SH-SY5Y (cell line): ENCODE measurements around the gene DAPP1.

Experiments used
- GATA2 ChIP-seq: IDR thresholded peaks from 2 replicates; pipeline ENCODE4 v1.6.1; 2011; ENCODE audit warnings: mild to moderate bottlenecking, low read depth, low read length
- GATA3 ChIP-seq: IDR thresholded peaks from 2 replicates; pipeline ENCODE4 v1.6.1; 2011; ENCODE audit warnings: low read depth, mild to moderate bottlenecking, low read length, moderate library complexity

The DAPP1 gene, protein sequence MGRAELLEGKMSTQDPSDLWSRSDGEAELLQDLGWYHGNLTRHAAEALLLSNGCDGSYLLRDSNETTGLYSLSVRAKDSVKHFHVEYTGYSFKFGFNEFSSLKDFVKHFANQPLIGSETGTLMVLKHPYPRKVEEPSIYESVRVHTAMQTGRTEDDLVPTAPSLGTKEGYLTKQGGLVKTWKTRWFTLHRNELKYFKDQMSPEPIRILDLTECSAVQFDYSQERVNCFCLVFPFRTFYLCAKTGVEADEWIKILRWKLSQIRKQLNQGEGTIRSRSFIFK

DNA sequence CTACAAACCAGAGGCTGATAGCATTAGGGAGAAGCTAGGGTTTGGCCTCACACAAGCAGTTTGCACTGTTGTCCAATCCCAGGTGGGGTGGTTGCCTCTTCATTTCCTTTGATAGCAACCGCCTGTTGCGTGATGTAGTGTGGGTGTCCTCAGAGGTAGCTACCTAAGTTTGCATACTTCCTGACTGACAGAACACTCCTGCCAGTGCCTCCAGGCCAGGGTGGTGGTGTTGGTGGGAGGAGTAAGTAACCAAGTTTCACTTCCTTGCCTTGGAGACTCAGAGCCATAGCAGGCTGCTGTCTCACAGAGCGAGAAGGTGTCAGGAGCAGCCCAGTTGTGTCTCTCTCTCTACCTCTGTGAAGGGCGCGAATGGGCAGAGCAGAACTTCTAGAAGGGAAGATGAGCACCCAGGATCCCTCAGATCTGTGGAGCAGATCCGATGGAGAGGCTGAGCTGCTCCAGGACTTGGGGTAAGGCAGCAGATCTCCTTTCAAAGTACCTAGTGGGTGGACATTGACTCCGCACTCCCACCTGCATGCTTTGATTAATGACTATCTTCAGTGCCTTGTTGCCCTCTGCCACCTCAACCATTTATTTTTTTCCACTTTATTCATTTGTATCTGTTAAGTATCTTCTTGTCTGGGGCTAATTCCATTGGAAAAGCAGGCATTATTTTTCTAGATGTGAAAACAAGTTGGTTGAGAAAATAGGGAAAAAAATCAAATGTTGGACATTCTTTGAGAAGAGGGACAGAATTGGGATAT lies at the start of gene DAPP1:
Gene DAPP1, plus strand, starts transcription at position 283 of the 764 bp plus-strand sequence. Its CDS starts 87 bp downstream, at position 370.
- TF ChIP-seq GATA3 (no peak), GATA2 (no peak)

DNA sequence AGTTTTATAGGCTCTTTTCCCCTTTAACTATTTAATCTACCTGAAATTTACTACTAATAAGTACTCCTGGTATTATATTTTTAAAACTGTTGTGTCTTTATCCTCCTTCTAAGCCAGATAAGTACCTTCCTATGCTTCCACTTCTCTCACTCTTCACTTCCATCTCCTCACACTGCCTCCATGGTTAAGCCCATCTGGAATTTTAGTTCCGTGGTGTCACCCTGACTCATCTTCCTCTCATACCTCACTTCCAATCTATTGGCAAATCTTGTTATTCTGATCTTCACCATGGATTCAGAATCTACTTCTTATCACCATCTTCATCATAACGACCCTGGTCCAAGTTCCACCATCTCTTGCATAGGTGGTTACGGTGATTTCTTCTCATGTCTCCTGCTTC lies 32.7 kb upstream of the DAPP1 start:
- no peak for TF ChIP-seq GATA2
- no peak for TF ChIP-seq GATA3

DNA sequence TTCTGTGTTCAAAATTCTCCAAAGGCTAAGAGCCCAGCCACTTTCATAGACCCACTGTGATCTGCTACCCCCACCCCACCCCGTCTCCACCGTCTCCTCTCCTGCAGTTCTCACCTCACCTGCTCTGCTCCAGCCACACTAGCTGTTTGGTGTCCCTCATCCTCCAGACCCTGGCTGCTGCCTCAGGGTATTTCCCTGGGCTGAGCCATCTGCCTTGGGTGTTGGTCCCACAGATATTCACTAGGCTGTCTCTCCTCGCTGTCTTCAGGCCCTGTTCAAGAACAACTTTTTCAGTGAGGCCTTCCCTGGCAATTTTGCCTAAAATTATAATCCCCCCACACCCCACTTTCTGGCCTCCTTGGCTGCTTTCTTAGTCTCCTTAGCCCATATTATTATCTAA lies 31.8 kb upstream of the DAPP1 start:
- no peak for TF ChIP-seq GATA2
- TF ChIP-seq GATA3, result no peak

DNA sequence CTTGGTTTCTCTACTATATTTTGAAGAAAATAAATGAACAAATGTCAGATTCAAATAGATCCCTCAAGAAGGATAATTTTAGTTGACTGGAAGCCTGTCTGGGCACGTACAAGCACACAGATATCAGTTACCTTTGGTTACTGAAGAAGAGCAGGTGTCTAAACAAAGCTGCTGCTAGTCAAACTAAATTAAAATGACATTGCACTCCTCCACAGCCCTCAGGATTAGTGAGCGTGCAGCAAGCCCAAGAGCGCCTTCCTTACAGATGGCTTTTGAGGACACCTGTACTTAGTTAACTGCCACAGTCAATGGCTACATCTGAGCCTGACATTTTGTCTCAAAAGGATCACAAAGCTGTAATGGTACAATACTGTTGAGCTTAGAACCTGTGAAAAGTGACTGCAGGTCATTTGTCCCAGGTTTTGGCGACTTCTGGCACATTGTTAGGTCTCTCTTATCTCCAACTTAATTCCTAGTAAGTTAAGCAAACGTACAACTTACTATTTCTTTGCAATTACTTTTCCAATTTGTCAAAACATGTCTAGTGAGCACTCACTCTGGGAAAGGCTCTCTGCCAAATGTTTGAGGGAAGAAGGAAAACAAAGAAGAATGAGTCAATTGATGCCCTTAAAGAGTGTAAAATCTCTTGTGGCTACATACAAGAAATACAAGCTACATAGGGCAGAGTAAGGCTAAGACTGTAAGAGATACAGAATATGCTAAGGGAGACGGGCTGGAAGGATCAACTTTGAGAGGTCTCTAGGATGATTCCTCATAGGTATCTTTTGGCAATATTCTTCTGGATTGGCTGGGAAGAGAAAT lies 25.6 kb upstream of the DAPP1 start:
- no peak for TF ChIP-seq GATA3
- no peak for TF ChIP-seq GATA2

DNA sequence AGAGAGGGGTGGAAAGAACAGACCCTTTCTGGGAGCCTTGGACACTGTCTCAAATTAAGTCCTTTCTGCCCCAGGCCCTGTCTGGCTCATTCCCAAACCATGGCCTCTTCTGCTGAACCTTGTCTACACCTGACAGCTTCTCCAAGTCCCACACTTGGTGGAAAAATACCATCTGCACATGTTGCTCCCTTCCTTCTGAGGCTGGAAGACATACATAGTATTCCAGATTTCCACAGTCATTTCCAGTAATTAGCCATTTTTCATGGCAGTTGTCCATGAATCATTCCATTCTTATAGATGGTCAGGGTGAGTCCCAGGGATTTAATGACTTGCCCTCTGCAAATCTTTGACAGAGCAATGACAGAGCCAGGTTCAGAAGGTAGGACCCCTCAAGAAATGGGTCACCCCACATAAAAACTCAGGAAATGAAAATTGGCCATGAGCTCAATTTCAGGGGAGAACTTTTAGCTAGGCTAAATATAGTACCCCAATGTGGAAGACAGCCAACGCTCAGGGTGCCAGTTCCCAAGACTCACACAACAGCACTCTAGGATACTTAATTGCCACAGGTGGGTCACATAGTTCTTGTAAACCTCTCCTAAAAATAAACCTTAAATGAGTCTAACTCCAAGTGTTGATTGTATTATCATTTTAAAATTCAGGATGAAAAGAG lies 16.2 kb upstream of the DAPP1 start:
- TF ChIP-seq GATA3 (no peak), GATA2 (no peak)

DNA sequence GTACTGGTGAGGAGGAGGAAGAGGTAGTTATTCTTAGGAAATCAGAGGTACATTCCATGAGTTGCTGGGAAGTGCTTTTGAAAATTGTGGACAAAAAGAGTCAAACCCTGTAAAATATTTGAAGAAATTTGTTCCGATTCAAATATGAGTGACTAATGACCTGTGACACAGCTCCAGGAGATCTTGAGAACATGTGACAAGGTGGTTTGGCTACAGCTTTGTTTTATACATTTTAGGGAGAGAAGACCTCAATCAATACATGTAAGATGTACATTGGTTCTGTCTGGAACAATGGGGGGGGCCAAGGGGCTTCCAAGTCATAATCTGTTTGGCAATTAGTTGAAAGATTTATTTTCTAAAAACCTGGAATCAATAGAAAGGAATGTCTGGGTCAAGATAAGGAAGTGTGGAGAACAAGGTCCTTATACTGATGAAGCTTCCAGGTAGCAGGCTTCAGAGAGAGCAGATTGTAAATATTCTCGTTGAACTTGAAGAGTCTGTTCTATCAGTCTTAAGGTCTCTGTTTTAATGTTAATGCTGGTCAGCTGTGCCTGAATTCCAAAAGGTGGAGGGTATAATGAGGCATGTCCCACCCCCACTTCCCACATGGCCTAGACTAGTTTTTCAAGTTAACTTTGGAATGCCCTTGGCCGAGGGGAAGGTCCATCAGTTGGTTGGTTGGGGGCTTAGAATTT lies 15.5 kb upstream of the DAPP1 start:
- TF ChIP-seq GATA3 (no peak), GATA2 (no peak)

DNA sequence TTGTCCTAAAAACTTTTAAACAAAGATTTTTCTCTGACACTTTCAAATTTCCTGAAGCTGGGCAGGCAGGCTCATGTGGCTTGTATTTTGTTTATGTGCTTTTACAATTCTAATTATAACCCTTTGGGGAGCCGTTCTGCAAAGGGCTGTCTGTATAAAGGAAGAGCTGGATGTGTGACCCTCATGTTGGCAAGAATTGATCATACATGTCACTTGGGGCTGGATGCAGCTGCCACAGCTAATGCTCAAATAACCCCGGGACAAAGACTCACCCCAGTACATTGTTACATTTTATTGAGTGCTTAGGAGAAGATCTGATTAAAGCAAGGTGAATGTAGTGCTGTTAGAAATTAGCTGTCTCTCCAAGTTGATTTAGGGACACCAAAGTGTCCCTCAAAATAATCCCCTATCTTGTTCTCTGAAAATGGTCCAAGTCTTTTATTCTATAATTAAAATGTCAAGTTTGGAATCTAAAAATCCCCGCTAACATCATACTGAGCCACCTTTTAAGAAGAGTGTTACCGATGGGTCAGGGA lies 13.0 kb upstream of the DAPP1 start:
- TF ChIP-seq GATA2 (no peak), GATA3 (no peak)

DNA sequence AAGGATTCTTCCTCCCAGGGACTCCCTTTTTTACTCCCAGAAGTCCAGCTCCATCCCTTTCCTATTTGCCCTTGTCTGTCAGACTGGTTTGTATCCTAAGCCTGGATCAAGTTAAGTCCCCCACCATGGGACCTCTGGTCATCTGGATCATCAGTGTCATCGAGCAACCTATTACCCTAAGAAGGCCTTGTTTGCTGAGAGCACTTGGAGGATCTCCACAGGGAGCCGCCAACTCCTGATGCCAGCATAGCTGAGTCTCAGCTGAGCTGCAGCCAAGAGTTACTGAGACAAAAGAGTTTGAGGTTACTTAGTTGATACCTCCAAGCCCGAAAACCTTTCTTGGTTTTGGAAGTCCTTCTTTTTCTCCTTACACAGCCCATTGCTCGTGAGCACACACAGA lies 10.1 kb upstream of the DAPP1 start:
- TF ChIP-seq GATA3 (no peak), GATA2 (no peak)

DNA sequence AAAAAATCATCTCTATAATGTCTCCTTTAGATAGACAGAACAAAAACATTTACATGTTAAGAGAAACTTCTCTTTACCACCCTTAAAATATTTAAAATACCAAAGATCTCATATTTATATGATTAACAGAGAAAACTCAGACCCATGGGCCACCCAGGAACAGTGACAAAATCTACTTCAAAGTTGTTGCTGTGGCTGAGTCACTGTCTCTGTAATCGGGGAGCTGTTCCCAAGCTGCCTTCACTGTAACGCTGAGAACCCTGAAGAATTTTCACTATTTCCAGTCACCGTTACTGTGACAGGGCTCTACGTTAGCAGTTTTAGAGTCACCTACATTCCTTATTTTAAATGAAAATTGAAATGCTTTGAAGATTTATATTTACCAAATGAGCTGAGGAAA lies 9.0 kb upstream of the DAPP1 start:
- no peak for TF ChIP-seq GATA2
- no peak for TF ChIP-seq GATA3

DNA sequence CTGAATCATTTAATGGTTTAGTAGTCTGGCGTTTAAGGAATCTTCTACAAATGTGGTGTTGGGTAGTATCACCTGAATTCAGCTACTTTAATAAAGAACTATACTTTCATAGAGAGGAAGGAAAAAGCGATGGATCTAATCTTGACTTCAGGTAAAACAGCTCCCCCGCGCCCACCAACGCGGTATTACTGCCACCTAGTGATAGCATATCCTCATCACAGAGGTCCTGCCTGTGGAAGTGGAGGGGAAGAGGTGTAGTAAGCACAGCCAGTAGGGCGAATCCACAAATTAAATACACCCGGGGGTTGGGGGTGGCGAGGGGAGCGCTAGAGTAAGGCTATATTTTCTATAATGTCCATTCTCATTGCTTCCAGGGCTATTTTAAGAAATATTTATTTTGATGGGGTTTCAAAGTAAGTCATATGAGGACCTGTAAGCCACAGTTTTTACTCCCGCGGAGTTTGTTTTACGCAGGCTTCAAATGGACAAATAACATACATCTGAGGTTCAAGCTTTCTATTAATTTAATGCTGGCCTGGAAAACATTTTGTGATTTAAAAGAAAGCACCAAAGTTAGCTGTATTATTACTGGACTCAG lies 8.3 kb upstream of the DAPP1 start:
- TF ChIP-seq GATA3, result no peak
- TF ChIP-seq GATA2, result no peak

DNA sequence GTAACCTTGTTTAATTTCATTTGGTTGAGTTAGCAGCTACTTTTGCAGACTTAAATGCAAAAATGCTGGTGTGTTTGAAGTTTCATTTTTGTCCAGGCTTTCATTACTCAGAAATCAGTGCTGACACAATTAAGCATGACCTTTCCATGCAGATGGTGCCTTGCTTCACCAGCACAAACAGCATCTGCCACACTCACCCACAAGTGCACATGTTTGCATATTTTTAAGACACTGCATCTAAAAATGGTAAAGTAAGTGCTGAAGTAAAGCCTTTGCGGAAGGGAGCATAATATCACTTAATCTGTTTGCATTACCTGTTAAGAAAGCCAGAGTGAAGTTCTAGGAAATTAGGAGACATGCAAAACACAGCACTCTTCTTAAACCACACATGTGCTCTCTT lies 7.3 kb upstream of the DAPP1 start:
- TF ChIP-seq GATA3 (no peak), GATA2 (no peak)

DNA sequence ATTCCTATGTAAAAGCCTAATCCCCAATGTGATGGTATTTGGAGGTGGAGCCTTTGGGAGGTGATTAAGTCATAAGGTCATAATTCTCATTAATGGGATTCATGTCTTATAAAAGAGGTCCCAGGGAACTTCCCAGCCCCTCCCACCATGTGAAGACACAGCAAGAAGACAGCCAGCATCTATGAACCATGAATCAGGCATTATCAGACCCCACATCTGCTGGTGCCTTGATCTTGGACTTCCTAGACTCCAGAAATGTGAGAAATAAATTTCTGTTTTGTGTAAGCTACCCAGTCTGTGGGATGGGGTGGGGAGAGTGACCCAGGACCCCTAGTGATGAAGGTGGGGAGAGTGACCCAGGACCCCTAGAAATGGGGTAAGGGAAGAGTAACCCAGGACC lies 6.1 kb upstream of the DAPP1 start:
- no peak for TF ChIP-seq GATA3

DNA sequence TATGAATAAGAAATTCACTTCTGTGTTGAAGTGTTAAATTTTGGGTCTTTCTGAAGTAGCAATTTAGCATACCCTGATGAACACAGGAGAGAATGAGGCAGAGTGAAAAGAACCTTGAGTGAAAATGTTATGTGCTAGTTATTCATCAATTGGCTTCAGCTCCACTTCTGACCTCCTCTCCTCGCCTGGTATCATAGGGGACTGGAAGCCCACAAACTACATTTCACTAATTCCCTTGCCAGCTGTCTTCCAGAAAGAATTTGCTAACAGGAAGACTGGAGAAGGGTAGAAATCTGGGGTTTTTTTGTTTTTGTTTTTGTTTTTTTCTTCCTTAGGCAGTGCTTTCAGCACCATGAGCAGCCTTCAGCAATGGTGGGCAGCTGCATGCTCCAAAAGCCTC lies 5.5 kb upstream of the DAPP1 start:
- TF ChIP-seq GATA2, result no peak
- no peak for TF ChIP-seq GATA3
